ENCODE measurements around the gene DNAH10. TPM values are rescaled to one million over a fixed set of nuclear protein-coding genes. Genes with fewer than 3 reads are reported as not detected.

Gene DNAH10
- total and polyA plus RNA-seq, 2 donors from 2014 or later: 0.24 to 0.28 TPM

GRCh38 chr12:123936471-123936870 lies 174.4 kb downstream of the DNAH10 start:
- H3K27me3 ChIP-seq (ENCODE audit: control insufficient read depth, insufficient read depth, low read length): no peaks in the 10 kb centered on the region
- no peak overlapping the region for H3K27ac ChIP-seq (ENCODE audit: low read depth in 2 of 2, low read length in 2 of 2)
- no peaks in the 10 kb centered on the region for H3K9me3 ChIP-seq (ENCODE audit: control insufficient read depth in 2 of 3, insufficient read depth in 1 of 3, low read length in 3 of 3)
- no peak overlapping the region for H3K9ac ChIP-seq (ENCODE audit: low read length in 3 of 3)
- no peak for TF ChIP-seq CTCF (IDR thresholded peaks at IDR 0.05; ENCODE audit: borderline replicate concordance, extremely low read depth, insufficient read depth)
- no peak for FAIRE-seq
- peaks cover 0 to 3% (median 0%) of the 10 kb centered on the region in 3 donors for H3K4me1 ChIP-seq (ENCODE audit: control insufficient read depth in 2 of 3, insufficient read depth in 2 of 3, low read depth in 1 of 3, low read length in 3 of 3)
- peaks cover 0 to 7% (median 7%) of the 10 kb centered on the region in 3 donors for H3K36me3 ChIP-seq (ENCODE audit: control insufficient read depth in 2 of 3, insufficient read depth in 3 of 3, low read length in 3 of 3)
- DNase-seq: peak in 1 of 5 donors; percentile 51
- intact Hi-C loops (cut with DNase I): no loop called here
- H3K4me3 ChIP-seq (ENCODE audit: low read length in 3 of 3): no peak overlapping the region

- H3K9me3 ChIP-seq (ENCODE audit: control insufficient read depth in 2 of 3, insufficient read depth in 1 of 3, low read length in 3 of 3): no peaks in the 10 kb centered on the region
- no peak overlapping the region for H3K4me3 ChIP-seq (ENCODE audit: low read length in 3 of 3)
- peaks cover 0 to 3% (median 0%) of the 10 kb centered on the region in 3 donors for H3K4me1 ChIP-seq (ENCODE audit: control insufficient read depth in 2 of 3, insufficient read depth in 2 of 3, low read depth in 1 of 3, low read length in 3 of 3)
- no peak overlapping the region for H3K9ac ChIP-seq (ENCODE audit: low read length in 3 of 3)
- intact Hi-C loops (cut with DNase I): no loop called here
- TF ChIP-seq CTCF (IDR thresholded peaks at IDR 0.05; ENCODE audit: borderline replicate concordance, extremely low read depth, insufficient read depth): no peak
- H3K27ac ChIP-seq (ENCODE audit: low read depth in 2 of 2, low read length in 2 of 2): peak overlapping the region in 1 of 2 donors; percentile 20
- peaks cover 0 to 12% (median 11%) of the 10 kb centered on the region in 3 donors for H3K36me3 ChIP-seq (ENCODE audit: control insufficient read depth in 2 of 3, insufficient read depth in 3 of 3, low read length in 3 of 3)
- no peaks in the 10 kb centered on the region for H3K27me3 ChIP-seq (ENCODE audit: control insufficient read depth, insufficient read depth, low read length)
- DNase-seq (peak in 1 of 5 donors; percentile 55), FAIRE-seq (no peak)
Measured at GRCh38 chr12:123936956-123937706, 175.0 kb downstream of the DNAH10 start.

- TF ChIP-seq CTCF (IDR thresholded peaks at IDR 0.05; ENCODE audit: borderline replicate concordance, extremely low read depth, insufficient read depth): no peak
- Histone ChIP-seq H3K9ac (ENCODE audit: low read length in 3 of 3) (no peak overlapping the region), H3K4me3 (ENCODE audit: low read length in 3 of 3) (no peak overlapping the region), H3K27ac (ENCODE audit: low read depth in 2 of 2, low read length in 2 of 2) (peak overlapping the region in 1 of 2 donors; percentile 20), H3K9me3 (ENCODE audit: control insufficient read depth in 2 of 3, insufficient read depth in 1 of 3, low read length in 3 of 3) (no peaks in the 10 kb centered on the region), H3K27me3 (ENCODE audit: control insufficient read depth, insufficient read depth, low read length) (no peaks in the 10 kb centered on the region), H3K4me1 (ENCODE audit: control insufficient read depth in 2 of 3, insufficient read depth in 2 of 3, low read depth in 1 of 3, low read length in 3 of 3) (peaks cover 0 to 3% (median 0%) of the 10 kb centered on the region in 3 donors), H3K36me3 (ENCODE audit: control insufficient read depth in 2 of 3, insufficient read depth in 3 of 3, low read length in 3 of 3) (peaks cover 0 to 20% (median 18%) of the 10 kb centered on the region in 3 donors)
- intact Hi-C loops (cut with DNase I): no loop called here
- DNase-seq: peak in 1 of 5 donors; percentile 53
- FAIRE-seq: no peak
Measured at GRCh38 chr12:123937707-123938591, 175.8 kb downstream of the DNAH10 start.
